ENCODE measurements around the gene UVRAG.

UVRAG gene

DNA sequence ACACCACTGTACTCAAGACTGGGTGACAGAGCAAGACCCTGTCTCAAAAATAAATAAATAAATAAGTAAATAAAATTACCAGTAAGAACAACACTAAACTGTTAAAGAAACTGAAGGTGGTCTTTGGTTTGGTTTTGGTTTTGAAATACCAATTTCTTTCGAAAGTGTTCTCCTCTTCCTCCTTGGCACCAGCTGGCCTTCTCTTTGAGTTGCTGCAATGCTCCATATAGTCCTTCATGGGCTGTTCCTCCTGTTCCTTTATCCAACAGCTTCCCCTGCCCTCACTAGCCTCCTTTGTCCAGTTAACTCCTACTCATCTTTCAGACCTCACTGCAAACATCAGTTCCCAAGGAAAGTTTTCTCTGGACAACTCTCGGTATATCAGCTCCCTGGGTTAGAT is 5.0 kb upstream of the UVRAG start:
- DNase-seq (ENCODE audit: low spot score) = no peak

GRCh38 chr11:75810637-75811390 is 4.2 kb upstream of the UVRAG start:
- DNase-seq (ENCODE audit: low spot score) = no peak

GRCh38 chr11:75811485-75811884 is 3.5 kb upstream of the UVRAG start:
- no peak for DNase-seq (ENCODE audit: low spot score)

DNA sequence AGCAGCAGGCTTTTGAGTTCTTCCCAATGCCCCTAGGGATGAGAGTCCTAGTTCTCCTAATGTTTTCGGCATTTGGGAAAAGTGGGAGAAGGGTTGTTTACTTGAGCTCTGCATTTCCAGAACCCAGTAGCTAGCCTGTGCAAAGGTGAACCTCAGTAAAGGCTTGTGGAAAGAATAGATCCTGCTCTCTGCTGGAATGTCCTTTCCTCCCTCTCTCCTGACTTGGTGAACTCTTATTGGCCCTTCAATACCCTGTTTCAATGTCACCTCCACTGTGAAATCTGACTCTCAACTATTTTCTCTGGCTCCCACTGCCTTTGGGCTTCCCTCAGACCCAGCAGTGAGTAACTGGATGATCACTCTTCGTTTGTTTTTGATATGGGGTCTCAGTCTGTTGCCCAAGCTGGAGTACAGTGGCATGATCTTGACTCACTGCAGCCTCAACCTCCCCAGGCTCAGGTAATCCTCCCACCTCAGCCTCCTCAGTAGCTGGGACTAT is 2.4 kb upstream of the UVRAG start:
- no peak for DNase-seq (ENCODE audit: low spot score)

DNA sequence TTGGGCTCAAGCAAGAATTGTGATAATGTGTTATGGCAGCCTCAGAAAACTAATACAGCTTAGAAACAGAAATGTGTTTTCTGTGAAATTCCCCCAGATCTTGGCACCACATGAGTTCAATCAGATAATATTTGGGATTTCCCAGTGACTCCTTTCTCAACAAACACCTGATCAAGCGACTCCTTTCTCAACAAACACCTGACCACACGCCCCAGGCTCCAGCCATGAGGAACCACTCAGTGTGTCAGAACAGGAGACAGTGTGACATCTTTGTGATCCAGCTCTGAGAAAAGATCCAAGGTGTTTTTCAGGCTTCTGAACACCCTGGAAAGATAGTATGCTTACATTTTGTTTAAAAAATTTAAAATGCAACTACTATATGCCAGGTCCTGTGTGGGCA is 1.9 kb upstream of the UVRAG start:
- DNase-seq (ENCODE audit: low spot score) = no peak

DNA sequence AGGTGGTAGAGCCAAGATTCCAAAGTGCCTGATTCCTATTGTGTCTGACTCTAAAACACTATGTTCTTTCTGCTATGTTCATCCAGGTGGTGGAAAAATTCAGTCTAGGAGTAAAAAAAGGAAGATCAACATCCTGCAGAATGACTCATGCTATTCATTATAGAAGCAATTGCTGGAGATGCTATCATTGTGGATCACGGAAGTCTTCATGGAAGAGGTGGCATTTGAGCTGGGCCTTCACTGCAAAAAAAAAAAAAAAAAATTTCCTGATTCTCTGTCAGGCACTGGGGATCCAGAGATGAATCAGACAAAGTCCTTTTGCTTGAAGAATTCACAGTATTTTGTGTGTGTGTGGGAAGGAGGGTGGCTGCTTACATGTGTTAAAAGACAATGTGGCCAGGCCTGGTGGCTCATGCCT is 1.4 kb upstream of the UVRAG start:
- no peak for DNase-seq (ENCODE audit: low spot score)

- DNase-seq (ENCODE audit: low spot score) = no peak
These were observed 690 bp upstream of the UVRAG start for GRCh38 chr11:75814363-75814676.

DNA sequence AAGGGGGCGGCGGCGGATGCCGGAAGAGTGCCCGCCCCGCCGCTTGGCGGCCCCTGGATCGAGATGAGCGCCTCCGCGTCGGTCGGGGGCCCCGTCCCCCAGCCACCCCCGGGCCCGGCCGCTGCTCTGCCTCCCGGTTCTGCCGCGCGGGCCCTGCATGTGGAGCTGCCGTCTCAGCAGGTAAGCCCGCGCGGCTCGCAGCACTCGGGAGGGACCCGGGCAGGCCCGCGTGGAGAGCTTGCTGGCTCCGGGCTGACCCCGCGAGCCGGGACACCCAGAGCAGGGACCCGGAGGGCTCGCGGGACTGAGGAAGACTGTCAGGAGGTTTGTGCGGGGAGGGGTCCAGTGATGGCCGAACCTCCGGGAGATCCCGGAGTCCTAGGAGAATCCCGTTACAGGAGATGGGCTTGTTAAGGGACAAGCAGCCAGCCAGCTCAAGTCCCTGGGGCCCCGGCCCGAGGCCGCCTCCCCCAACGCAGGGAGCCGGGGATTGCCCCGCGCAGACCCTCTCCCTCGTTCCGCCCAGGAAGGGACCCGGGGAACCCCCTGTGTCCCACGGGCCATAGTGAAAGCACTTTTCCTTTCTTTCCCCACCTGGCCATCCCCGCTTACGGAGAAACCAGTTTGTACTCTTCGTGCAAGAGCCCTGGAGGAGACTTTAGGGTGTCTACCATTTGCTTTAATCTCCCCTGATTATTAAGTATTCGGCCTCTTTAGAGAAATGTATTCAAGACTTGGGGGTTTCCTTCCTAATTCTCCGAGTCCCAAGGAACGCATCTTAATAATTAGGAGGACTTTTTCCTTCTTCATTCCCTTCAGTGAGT is 547 bp downstream of the UVRAG start:
- DNase-seq (ENCODE audit: low spot score) = peak; percentile 30

DNA sequence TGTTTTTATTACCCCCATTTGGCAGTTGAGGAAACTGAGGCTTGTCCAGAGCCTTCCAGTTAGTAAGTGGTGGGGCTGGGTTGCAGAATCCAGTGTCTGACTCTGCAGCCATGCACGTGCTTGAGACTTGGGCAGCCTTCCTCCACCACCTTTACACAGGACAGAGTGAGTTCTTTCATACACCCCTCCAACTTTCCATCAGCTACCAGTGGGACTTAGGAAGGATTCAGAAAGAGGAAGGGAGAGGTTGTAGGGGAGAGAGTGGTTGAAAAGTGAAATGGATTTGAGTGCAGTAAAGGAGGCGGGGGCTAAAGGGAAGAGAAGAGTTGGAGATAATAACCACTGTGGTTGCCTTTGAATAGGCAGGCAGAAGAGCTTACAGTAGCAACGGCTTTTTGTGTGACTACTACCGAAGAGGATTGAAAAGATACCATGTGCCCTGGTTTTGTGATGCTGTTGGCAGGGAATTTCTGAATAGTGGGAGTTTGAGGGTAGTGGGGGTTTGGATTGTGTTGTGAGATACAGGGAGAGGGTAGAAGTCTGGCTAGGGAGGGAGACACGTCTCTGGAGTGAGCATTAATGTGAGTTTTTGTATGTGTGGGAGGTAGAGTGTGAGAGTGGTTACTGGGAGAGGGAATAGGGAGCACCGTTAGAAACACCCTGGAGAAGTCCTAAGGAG is 1.7 kb downstream of the UVRAG start:
- DNase-seq (ENCODE audit: low spot score) = peak; percentile 17

- DNase-seq (ENCODE audit: low spot score) = no peak
These were observed 5.6 kb downstream of the UVRAG start for GRCh38 chr11:75820645-75821044.

DNA sequence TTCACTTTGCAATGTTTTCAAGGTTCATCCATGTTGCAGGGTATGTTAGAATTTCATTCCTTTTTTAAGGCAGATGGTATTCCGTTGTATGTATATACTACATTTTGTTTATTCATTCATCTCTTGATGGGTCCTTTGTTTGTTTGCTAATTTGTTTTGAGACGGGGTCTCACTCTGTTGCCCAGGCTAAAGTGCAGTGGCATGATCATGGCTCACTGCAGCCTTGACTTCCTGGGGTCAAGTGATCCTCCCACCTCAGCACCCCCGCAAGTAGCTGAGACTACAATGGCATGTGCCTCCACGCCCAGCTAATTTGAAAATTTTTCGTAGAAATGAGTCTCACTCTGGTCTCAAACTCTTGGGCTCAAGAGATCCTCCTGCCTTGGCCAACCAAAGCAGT is 6.2 kb downstream of the UVRAG start:
- DNase-seq (ENCODE audit: low spot score) = no peak

DNA sequence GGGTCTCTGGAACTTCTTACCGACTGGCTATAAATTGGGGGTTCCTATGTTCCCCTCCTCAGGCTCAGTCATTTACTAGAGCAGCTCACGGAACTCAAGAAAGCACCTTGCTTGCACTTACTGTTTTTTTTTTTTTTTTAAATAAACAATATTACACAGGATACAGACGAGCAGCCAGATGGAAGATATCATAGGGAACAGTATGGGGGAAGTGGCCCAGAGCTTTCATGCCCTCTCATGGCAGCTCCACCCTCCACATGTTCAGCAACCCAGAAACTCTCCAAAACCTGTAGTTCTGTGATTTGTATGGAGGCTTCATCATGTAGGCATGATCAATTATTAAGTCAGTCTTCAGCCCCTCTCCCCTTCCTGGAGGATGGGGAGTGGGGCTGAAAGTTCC is 7.5 kb downstream of the UVRAG start:
- no peak for DNase-seq (ENCODE audit: low spot score)

- no peak for DNase-seq (ENCODE audit: low spot score)
These were observed 8.4 kb downstream of the UVRAG start for GRCh38 chr11:75823415-75823814.

DNA sequence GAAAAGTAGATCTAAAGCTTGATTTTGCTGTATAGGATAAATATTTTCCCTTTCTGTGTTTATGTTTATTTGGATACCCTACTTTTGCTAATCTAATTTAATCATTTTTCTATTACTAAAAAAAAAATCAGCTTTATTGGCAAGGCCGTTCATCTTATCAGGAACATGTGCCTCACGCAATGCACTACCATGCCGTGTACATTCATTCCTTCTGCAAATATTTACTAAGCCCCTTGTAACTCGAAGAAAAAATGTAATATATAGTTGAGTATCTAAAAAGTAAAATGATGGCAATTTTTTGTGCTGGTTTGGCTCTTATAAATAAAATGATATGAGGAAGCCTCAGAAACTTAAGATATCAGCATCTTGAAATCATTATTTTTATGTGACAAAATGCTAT is 8.9 kb downstream of the UVRAG start:
- no peak for DNase-seq (ENCODE audit: low spot score)

DNA sequence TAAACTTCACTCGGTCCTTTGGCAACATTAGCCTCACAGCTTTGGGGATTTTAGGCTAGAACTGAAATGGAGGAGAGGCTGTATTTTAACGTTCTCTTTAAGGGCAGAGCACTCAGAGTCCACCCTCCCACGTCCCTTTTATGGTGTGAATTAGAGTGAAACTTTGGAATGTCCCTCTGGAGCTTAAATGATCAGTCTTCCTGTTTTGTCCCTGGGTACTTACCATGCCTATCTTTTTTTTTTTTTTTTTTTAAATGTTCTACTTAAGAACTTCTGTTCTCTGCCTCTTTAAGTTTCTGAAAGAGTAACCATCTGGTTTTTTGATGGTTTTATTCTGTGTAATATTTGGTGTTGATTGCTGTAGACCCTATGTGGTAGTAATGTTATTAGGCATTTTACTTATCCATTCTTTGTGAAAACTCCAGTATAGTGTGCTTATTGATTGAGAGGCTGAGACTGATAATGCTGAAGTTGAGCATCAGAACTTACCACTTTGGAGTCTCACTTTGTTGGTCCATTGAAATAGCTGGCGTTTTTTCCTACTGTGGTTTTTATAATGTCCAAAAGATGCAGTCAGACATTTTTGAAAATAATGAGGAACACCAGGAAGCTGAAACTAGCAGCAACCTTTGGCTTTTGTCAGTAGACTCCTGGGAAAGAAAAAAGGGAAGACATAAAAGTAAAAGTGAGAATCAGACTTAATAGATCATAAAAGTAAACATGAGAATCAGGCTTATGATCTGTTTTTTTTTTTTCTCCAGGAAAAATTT is 11.6 kb downstream of the UVRAG start:
- DNase-seq (ENCODE audit: low spot score) = no peak

GRCh38 chr11:75827562-75827961 is 12.6 kb downstream of the UVRAG start:
- no peak for DNase-seq (ENCODE audit: low spot score)

DNA sequence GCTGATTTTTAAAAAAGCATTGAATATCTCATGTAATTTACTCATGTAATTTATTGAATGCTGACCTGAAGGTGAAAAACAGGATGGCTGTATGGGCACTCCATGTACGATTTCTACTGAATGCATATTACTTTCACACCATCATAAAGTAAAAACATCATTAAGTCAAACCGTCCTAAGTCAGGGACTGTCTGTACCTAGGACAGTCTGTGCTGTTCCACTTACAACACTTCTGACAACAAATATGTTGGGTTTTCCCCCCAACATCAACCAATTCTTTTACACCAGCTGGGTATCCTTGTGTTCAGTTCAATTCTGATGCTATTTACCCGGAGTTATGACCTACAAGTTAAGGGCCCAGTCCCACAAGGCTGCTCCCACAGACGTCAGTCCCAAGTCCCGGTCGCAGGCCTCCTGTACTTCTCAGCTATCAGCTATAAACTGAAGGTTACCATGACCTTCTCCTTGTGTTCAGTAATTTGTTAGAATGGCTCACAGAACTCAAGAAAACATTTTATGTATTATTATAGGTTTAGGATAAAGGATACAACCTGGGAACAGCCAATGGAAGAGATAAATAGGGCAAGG is 17.0 kb downstream of the UVRAG start:
- no peak for DNase-seq (ENCODE audit: low spot score)

- no peak for DNase-seq (ENCODE audit: low spot score)
These were observed 19.7 kb downstream of the UVRAG start for GRCh38 chr11:75834728-75835127.

- DNase-seq (ENCODE audit: low spot score) = no peak
These were observed 21.4 kb downstream of the UVRAG start for GRCh38 chr11:75836417-75836816.

- DNase-seq (ENCODE audit: low spot score) = no peak
These were observed 24.8 kb downstream of the UVRAG start for GRCh38 chr11:75839851-75840250.

- no peak for DNase-seq (ENCODE audit: low spot score)
These were observed 25.5 kb downstream of the UVRAG start for GRCh38 chr11:75840522-75840921.

DNA sequence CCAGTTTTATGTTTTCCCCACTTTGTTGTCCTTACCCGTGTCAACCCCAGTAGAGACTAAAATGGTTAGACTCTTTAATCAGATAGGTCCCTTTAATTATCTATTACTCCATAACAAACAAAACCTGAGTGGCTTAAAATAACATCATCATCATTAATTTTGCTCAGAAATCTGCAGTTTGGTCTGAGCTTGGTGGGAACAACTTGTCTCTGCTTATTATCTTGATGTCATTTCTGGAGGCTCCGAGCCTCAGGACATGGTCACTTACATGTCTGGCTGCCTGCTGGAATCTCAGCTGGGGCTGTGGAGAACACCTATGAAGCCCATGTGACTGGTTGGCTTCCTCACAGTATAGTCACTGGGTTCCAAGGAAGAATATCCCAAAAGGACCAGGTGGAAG is 26.7 kb downstream of the UVRAG start:
- DNase-seq (ENCODE audit: low spot score) = no peak
